Sigmoid colon (tissue), 3 donors: ENCODE data around the gene POLR3H.

Experiments
- POLR2A ChIP-seq, 2 donors: fragments of 450-650 bp; IDR thresholded peaks; one replicate each; pipeline ENCODE4 v1.6.1; 2016; ENCODE audit warnings: antibody characterized with exemption in 2 of 2, mild to moderate bottlenecking in 2 of 2, moderate library complexity in 2 of 2
- TF ChIP-seq, protein P1 (sequence below), 4 experiments: fragments of 450-650 bp in 3 of 4; fragments of 200-600 bp in 1 of 4; IDR thresholded peaks; one replicate each; pipeline ENCODE4 v1.5.1; 2016 to 2019; ENCODE audit warnings: antibody characterized with exemption in 4 of 4, mild to moderate bottlenecking in 3 of 4, moderate library complexity in 2 of 4

DNA sequence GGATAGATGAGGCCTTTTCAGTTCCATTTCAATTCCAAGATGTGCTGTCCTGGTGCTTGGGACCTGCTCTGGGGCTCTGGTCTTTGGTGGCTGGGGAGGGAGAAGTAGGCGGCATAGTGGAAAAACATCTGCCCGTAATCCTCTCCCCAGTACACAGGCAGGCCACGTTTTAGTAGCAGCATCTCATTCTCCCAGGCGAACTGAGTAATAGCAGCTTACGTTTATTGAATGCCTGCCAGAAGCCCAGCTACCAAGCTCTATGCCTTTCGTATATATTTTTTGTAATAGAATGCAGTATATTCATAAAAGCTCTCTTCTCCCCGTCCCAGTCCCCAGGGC is 63.9 kb downstream of the POLR3H start:
- no peak for TF ChIP-seq POLR2A (IDR thresholded peaks at IDR 0.05)
- TF ChIP-seq, protein P1, sequence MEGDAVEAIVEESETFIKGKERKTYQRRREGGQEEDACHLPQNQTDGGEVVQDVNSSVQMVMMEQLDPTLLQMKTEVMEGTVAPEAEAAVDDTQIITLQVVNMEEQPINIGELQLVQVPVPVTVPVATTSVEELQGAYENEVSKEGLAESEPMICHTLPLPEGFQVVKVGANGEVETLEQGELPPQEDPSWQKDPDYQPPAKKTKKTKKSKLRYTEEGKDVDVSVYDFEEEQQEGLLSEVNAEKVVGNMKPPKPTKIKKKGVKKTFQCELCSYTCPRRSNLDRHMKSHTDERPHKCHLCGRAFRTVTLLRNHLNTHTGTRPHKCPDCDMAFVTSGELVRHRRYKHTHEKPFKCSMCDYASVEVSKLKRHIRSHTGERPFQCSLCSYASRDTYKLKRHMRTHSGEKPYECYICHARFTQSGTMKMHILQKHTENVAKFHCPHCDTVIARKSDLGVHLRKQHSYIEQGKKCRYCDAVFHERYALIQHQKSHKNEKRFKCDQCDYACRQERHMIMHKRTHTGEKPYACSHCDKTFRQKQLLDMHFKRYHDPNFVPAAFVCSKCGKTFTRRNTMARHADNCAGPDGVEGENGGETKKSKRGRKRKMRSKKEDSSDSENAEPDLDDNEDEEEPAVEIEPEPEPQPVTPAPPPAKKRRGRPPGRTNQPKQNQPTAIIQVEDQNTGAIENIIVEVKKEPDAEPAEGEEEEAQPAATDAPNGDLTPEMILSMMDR (IDR thresholded peaks at IDR 0.05) = no peak
